Prostate gland (tissue), 2 donors: ENCODE results near the gene GRP.

ENCODE experiments used
- POLR2A ChIP-seq: fragments of 450-650 bp; IDR thresholded peaks from one replicate; pipeline ENCODE4 v1.6.1; 2016; ENCODE audit warnings: antibody characterized with exemption, mild to moderate bottlenecking
- POLR2AphosphoS5 ChIP-seq: sonication (generic); formaldehyde crosslinking; IDR thresholded peaks from one replicate; pipeline ENCODE4 v1.6.1; 2017; ENCODE audit warnings: antibody characterized with exemption
- TF ChIP-seq, protein P1 (sequence below), 4 experiments: fragments of 200-600 bp in 2 of 4; fragments of 450-650 bp in 2 of 4; sonication (generic) in 2 of 4; IDR thresholded peaks; 1 replicate in 3 of 4; 2 replicates in 1 of 4; pipeline ENCODE4 v1.5.1; 2016 to 2019; ENCODE audit warnings: antibody characterized with exemption in 4 of 4, mild to moderate bottlenecking in 2 of 4, moderate library complexity in 2 of 4

DNA sequence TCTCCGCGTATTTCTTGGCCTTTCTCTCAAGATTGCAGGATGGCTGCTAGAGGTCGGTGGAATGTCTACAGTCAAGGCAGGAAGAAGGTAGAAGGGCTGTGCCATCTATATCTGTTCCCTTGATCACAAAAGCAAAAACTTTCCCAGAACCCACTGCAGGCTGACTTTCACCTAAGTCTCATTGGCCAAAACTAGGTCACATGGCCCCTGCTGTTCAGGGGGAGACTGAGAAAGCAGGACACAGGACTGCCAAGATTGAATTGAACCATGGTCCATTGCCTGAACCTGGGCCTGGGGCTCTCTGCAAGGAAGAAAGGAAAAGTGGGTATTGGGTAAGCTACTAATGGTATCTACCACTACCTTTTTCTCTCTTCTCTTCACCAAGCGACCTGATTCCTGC, 9.7 kb upstream of the GRP start:
- TF ChIP-seq, protein P1, sequence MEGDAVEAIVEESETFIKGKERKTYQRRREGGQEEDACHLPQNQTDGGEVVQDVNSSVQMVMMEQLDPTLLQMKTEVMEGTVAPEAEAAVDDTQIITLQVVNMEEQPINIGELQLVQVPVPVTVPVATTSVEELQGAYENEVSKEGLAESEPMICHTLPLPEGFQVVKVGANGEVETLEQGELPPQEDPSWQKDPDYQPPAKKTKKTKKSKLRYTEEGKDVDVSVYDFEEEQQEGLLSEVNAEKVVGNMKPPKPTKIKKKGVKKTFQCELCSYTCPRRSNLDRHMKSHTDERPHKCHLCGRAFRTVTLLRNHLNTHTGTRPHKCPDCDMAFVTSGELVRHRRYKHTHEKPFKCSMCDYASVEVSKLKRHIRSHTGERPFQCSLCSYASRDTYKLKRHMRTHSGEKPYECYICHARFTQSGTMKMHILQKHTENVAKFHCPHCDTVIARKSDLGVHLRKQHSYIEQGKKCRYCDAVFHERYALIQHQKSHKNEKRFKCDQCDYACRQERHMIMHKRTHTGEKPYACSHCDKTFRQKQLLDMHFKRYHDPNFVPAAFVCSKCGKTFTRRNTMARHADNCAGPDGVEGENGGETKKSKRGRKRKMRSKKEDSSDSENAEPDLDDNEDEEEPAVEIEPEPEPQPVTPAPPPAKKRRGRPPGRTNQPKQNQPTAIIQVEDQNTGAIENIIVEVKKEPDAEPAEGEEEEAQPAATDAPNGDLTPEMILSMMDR (IDR thresholded peaks at IDR 0.05): no peak
- TF ChIP-seq POLR2A (no peak), POLR2AphosphoS5 (no peak)
